Frontal cortex (tissue), 4 donors: ENCODE results near the gene PROM1. TPM values are rescaled to one million over a fixed set of nuclear protein-coding genes. Genes with fewer than 3 reads are reported as not detected.

ENCODE experiments used
- DNase-seq, 2 donors: peaks; one replicate each; pipeline ENCODE4 v3.0.0; 2012; ENCODE audit warnings: low spot score in 2 of 2
- FAIRE-seq: peaks from 2 replicates; lab custom pipeline; 2012; peaks lifted over from hg19 to GRCh38; lab: Jason Lieb, UNC
- total RNA-seq: library from RNA; depleted of rRNA; stranded (reverse); fragments of >200 nt; gene quantifications from one replicate; pipeline ENCODE4 v1.2.3, GENCODE V29; 2014
- donor health status: control.
- donor health status: control.
- donor health status: control.

Gene PROM1
- total RNA-seq, 1 donor from 2014 or later = 87.6 TPM

- no peak for DNase-seq
Measured at GRCh38 chr4:15921592-15921932, 162.3 kb downstream of the PROM1 start.

DNA sequence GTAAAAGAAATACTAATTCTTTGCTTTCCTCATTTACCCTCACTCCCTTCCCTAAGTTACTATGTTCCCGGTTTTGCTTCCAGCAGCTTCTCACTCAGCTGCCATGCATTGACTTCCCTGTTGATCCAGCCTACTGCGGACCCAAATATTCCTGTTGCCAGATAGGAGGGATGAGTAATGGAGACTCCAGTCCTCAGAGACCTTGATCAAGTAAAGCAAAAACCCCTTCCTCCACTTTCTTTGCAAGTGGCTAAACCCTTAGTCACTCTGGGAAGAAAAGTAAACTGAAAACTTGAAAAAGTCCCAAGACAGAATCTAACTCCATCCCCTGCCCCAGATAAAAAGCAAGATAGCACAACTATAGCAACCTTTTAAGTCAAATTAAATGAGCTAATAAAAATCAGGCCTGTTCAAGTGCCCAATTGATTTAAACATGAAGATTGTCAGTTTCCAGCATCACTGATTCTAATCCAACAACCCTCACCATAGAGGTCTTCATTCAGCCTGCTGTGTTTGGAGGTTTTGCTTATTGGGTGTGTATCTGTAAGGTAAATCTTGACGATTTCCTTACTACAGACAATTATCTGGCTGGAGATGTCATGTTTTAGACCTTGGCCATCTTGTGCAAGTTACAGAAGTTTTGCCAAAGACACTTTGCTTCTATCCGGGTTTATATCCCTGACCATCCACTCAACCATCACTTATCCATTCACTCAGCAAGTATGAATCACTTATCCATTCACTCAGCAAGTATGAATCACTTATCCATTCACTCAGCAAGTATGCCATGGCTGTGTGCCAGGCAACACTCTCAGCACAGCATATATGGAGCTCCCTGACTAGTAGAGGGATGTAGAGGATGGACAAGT, 162.9 kb downstream of the PROM1 start:
- FAIRE-seq = no peak
- peak in 1 of 2 donors; percentile 18 for DNase-seq

More at GRCh38 chr4:15921592-15921932, 162.3 kb downstream of the PROM1 start:
- FAIRE-seq = no peak

GRCh38 chr4:15918484-15919129, 165.2 kb downstream of the PROM1 start:
- DNase-seq = no peak
- FAIRE-seq = no peak

Other genes starting within 250 kb of the PROM1 start
- not detected for gene FGFBP1, start 145.3 kb downstream of the PROM1 start, total RNA-seq
- not detected for gene FGFBP2, start 120.8 kb downstream of the PROM1 start, total RNA-seq
- 68.5 TPM for gene TAPT1, start 142.4 kb upstream of the PROM1 start, total RNA-seq